Mesothelial cell of epicardium (in vitro differentiated cells): ENCODE measurements around the gene HES4. TPM values are rescaled to one million over a fixed set of nuclear protein-coding genes. Genes with fewer than 3 reads are reported as not detected.

ENCODE experiments used
- DNase-seq, 2 experiments: peaks; one replicate each; pipeline ENCODE4 v3.0.0; 2021; ENCODE audit warnings: low spot score in 2 of 2; ENCODE audit not compliant: unreplicated experiment in 2 of 2
- H3K27ac Mint-ChIP-seq: 2 replicates; pipeline ENCODE4 v1.8.0; 2021; ENCODE audit warnings: mixed read lengths
- H3K27me3 Mint-ChIP-seq: 2 replicates; pipeline ENCODE4 v1.8.0; 2021; ENCODE audit warnings: low read depth, mixed read lengths
- H3K36me3 Mint-ChIP-seq: 2 replicates; pipeline ENCODE4 v1.8.0; 2021; ENCODE audit warnings: mixed read lengths
- H3K4me1 Mint-ChIP-seq: 2 replicates; pipeline ENCODE4 v1.8.0; 2021; ENCODE audit warnings: mixed read lengths
- H3K4me3 Mint-ChIP-seq: 2 replicates; pipeline ENCODE4 v1.8.0; 2021; ENCODE audit warnings: mild to moderate bottlenecking, moderate library complexity, mixed read lengths
- H3K9me3 Mint-ChIP-seq: 2 replicates; pipeline ENCODE4 v1.8.0; 2021; ENCODE audit warnings: mixed read lengths
- total RNA-seq: library from RNA; stranded (reverse); gene quantifications from 3 replicates; pipeline ENCODE4 v1.2.1, GENCODE V29; 2021
- TF ChIP-seq, protein P1 (sequence below): fragments of 200-600 bp; sonication (generic); IDR thresholded peaks from one replicate; pipeline ENCODE4 v1.5.0; 2021; ENCODE audit warnings: antibody characterized with exemption; ENCODE audit not compliant: unreplicated experiment

HES4 gene
- total RNA-seq, 1 donor from 2014 or later = 92.0 TPM

DNA sequence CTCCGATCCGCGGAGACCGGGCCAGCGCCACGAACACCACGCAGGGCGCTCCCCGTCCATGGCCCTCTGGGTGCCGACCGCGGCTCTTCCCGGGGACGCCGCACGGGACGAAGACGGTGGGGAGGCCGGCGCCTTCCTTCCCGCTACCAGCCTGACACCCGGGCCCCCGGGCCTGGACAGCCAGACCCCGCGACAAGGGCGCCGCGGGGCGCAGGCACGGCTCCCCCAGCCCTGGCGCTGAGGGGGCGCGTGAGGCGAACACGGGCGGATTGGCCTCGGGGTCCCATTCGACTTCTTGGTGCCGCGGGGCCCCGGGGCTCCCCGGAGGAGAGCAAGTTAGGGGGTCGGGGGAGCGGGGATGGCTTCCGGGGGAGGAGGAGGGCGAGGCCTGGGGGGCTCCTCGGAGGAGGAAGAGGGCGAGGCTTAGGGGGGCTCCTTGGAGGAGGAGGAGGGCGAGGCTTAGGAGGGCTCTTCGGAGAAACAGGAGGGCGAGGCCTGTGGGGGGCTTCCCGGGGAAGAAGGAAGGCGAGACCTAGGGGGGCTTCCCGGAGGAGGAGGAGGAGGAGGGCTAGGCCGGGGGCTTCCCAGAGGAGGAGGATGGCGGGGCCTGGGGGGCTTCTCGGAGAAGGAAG is 40.0 kb downstream of the HES4 start:
- Mint-ChIP-seq H3K27ac (no peak overlapping the region), H3K4me3 (peak overlapping the region; percentile 85), H3K36me3 (peaks cover 12% of the 10 kb centered on the region), H3K4me1 (peaks cover 11% of the 10 kb centered on the region), H3K9me3 (no peaks in the 10 kb centered on the region), H3K27me3 (no peaks in the 10 kb centered on the region)
- TF ChIP-seq, protein P1, sequence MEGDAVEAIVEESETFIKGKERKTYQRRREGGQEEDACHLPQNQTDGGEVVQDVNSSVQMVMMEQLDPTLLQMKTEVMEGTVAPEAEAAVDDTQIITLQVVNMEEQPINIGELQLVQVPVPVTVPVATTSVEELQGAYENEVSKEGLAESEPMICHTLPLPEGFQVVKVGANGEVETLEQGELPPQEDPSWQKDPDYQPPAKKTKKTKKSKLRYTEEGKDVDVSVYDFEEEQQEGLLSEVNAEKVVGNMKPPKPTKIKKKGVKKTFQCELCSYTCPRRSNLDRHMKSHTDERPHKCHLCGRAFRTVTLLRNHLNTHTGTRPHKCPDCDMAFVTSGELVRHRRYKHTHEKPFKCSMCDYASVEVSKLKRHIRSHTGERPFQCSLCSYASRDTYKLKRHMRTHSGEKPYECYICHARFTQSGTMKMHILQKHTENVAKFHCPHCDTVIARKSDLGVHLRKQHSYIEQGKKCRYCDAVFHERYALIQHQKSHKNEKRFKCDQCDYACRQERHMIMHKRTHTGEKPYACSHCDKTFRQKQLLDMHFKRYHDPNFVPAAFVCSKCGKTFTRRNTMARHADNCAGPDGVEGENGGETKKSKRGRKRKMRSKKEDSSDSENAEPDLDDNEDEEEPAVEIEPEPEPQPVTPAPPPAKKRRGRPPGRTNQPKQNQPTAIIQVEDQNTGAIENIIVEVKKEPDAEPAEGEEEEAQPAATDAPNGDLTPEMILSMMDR = no peak
- no peak for DNase-seq

DNA sequence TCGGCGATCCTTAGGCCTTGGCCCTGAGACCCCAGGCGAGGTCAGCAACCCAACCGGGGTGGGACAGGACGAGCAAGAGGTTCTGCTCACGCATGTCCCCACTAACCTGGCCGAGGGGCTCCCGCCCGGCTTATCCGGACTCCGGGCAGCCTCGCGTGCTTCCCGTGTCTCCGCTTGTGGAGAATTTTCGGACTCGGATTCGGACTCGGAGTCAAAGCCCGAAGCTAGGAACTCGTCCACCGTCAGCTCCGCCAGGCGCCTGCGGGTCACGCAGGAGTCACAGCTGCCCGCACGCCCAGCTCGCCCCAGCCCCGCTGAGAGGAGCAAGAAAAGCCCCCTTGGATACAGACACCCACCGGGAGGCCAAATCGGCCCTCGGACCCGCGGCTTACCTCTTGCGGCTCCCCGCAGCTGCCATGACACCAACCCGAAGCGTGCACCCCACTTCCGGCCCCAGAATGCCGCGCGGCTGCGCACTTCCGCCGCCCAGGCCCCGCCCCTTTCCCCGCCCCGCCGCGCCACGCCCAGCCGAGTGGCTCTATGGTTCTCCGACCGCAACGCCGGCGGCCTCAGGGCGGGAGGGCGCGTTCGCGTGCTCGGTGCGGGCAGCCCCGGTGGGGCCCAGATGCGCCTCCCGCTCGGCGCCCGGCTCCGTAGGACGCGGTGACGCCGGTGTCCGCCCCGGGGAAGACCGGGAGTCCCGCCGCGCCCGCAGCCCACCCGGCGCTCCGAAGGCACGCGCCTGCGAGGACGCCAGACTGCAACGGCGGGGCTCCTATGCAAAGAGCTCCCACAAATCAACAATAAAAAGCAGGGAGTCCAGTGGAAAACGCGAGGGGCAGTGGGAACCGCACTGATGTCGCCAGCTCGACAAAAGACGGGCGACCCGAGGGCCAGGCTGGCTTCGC is 40.8 kb downstream of the HES4 start, which contains the start of gene NOC2L:
NOC2L (minus strand) TSS at position 434 of the 908 bp plus-strand sequence; CDS start at position 418, 16 bp downstream.
- peak; percentile 93 to 94 for DNase-seq
- Mint-ChIP-seq H3K4me1 (peaks cover 11% of the 10 kb centered on the region), H3K27ac (peak within 1 kb of the TSS; percentile 59), H3K4me3 (peak within 1 kb of the TSS; percentile 85), H3K9me3 (no peaks in the 10 kb centered on the region), H3K27me3 (no peaks in the 10 kb centered on the region), H3K36me3 (peaks cover 16% of the 10 kb centered on the region)
- TF ChIP-seq, protein P1 = no peak

DNA sequence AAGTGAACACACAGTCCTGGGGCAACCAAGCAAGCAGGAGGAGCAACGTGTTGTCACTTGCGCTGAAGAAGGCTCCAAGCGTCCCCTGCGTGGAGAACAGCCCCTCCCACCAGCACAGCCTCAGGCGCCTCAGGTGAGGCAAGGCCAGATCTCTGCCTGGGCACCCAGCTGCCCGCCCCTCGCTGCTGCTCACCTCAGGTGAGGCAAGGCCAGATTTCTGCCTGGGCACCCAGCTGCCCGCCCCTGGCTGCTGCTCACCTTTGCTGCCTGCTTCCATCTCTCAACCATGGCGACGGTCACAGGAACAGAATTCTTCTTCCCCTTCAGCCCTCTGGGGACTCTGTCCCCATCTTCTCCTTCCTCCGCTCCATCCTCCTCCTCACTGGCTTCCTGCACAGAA is 43.3 kb downstream of the HES4 start:
- Mint-ChIP-seq H3K36me3 (peaks cover 24% of the 10 kb centered on the region), H3K9me3 (no peaks in the 10 kb centered on the region), H3K27ac (no peak overlapping the region), H3K27me3 (no peaks in the 10 kb centered on the region), H3K4me1 (peaks cover 11% of the 10 kb centered on the region), H3K4me3 (no peak overlapping the region)
- TF ChIP-seq, protein P1 = no peak
- no peak for DNase-seq

DNA sequence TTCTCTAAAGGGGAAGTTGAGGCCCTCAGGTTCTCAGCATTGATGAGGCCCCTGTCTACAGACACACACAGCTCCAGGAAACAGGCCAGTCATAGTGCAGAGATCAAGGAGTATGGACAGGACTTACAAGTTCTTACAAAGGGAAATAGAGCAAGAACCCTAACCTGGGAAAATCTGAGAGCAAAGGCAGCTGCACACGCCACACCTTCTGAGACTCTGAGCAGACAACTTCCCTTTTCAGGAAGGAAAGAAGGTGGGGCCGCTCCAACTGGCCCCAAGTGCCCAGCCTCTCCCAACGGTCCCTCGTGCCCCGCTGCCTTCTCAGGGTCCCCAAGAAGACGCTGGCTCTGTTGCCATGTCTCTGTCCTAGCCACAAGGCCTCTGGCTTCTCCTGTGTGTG is 44.4 kb downstream of the HES4 start:
- H3K4me3 Mint-ChIP-seq = no peak overlapping the region
- peaks cover 31% of the 10 kb centered on the region for H3K36me3 Mint-ChIP-seq
- H3K27ac Mint-ChIP-seq = no peak overlapping the region
- TF ChIP-seq, protein P1 = no peak
- H3K4me1 Mint-ChIP-seq = peaks cover 11% of the 10 kb centered on the region
- H3K9me3 Mint-ChIP-seq = no peaks in the 10 kb centered on the region
- no peaks in the 10 kb centered on the region for H3K27me3 Mint-ChIP-seq
- no peak for DNase-seq

DNA sequence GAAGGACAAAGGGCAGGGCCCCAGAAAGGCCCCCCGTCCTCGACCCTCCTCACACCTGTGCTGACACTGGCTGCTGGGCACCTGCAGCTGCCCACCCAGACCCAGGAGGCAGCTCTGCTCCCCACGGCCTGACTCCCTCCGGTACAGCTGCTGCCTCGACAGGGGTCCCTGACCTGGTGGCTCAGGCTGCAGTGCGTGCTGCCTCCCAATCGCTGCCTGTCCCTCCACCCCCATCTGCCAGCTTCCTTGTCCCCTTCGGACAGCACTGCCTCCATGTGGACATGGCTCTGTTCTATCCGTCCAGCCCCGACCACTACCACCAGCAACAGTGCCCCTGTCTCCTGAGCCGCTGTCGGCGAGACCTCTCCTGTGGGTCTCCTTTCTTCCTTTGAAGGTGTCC is 45.0 kb downstream of the HES4 start:
- Mint-ChIP-seq H3K9me3 (no peaks in the 10 kb centered on the region), H3K36me3 (peaks cover 36% of the 10 kb centered on the region), H3K27ac (no peak overlapping the region), H3K4me3 (no peak overlapping the region), H3K27me3 (no peaks in the 10 kb centered on the region), H3K4me1 (peaks cover 11% of the 10 kb centered on the region)
- DNase-seq = no peak
- TF ChIP-seq, protein P1 = no peak
